ENCODE data around the gene ABHD12. TPM values are rescaled to one million over a fixed set of nuclear protein-coding genes. Genes with fewer than 3 reads are reported as not detected.

Gene ABHD12
- total RNA-seq, 1 donor from 2014 or later = 79.3 TPM

GRCh38 chr20:25355011-25355595, 35.5 kb downstream of the ABHD12 start:
- DNase-seq (ENCODE audit: low read depth) = no peak
- no peak overlapping the region for H3K4me3 ChIP-seq (ENCODE audit: low read depth, low read length)
- TF ChIP-seq, protein P1, sequence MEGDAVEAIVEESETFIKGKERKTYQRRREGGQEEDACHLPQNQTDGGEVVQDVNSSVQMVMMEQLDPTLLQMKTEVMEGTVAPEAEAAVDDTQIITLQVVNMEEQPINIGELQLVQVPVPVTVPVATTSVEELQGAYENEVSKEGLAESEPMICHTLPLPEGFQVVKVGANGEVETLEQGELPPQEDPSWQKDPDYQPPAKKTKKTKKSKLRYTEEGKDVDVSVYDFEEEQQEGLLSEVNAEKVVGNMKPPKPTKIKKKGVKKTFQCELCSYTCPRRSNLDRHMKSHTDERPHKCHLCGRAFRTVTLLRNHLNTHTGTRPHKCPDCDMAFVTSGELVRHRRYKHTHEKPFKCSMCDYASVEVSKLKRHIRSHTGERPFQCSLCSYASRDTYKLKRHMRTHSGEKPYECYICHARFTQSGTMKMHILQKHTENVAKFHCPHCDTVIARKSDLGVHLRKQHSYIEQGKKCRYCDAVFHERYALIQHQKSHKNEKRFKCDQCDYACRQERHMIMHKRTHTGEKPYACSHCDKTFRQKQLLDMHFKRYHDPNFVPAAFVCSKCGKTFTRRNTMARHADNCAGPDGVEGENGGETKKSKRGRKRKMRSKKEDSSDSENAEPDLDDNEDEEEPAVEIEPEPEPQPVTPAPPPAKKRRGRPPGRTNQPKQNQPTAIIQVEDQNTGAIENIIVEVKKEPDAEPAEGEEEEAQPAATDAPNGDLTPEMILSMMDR (conservative IDR thresholded peaks at IDR 0.05; ENCODE audit: low read depth, low read length) = no peak

GRCh38 chr20:25353747-25354705, 36.6 kb downstream of the ABHD12 start:
- DNase-seq (ENCODE audit: low read depth) = no peak
- H3K4me3 ChIP-seq (ENCODE audit: low read depth, low read length) = no peak overlapping the region
- TF ChIP-seq, protein P1 (conservative IDR thresholded peaks at IDR 0.05; ENCODE audit: low read depth, low read length) = no peak

DNA sequence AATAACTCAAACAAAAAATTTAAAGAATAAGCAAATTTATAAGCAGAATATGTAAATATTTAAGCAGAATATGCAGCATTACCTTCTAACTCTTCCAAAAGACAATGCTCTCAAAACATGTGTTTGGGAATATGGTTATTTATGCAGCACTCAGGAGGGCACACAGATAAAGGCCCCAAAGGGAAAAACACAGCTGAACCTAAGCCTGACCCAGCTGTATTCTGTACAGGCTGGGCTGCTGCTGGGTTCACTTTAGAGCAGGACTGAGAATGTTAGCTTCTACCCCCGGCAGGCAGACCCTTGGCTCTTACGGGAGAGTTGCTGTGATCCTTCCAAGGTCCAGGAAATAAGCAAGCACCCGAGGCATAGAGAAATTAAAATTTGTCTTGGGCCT, 37.3 kb downstream of the ABHD12 start:
- DNase-seq (ENCODE audit: low read depth) = no peak
- TF ChIP-seq, protein P1 (conservative IDR thresholded peaks at IDR 0.05; ENCODE audit: low read depth, low read length) = no peak
- no peak overlapping the region for H3K4me3 ChIP-seq (ENCODE audit: low read depth, low read length)

- TF ChIP-seq, protein P1 (conservative IDR thresholded peaks at IDR 0.05; ENCODE audit: low read depth, low read length) = no peak
- DNase-seq (ENCODE audit: low read depth) = no peak
- H3K4me3 ChIP-seq (ENCODE audit: low read depth, low read length) = no peak overlapping the region
These were observed 37.9 kb downstream of the ABHD12 start for GRCh38 chr20:25352746-25353145.

GRCh38 chr20:25351024-25351360, 39.6 kb downstream of the ABHD12 start:
- DNase-seq (ENCODE audit: low read depth) = no peak
- TF ChIP-seq, protein P1 (conservative IDR thresholded peaks at IDR 0.05; ENCODE audit: low read depth, low read length) = no peak
- no peak overlapping the region for H3K4me3 ChIP-seq (ENCODE audit: low read depth, low read length)

DNA sequence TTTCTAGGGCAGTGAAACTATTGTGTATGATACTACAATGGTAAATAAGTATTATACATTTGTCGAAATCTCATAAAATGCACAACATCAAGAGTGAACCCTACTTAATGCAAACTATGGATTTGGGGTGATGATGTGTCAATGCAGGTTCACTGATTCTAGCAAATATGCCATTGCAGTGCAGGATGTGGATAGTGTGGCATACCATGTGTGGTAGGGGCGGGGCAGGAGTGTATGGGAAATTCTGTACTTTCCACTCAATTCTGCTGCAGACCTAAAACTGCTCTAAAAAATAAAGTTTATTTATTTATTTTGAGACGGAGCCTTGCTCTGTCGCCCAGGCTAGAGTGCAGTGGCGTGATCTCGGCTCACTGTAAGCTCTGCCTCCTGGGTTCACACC, 44.3 kb downstream of the ABHD12 start:
- no peak overlapping the region for H3K4me3 ChIP-seq (ENCODE audit: low read depth, low read length)
- no peak for DNase-seq (ENCODE audit: low read depth)
- TF ChIP-seq, protein P1 (conservative IDR thresholded peaks at IDR 0.05; ENCODE audit: low read depth, low read length) = no peak
